ENCODE results near the gene PTGER1. TPM values are rescaled to one million over a fixed set of nuclear protein-coding genes. Genes with fewer than 3 reads are reported as not detected.

The PTGER1 gene
- total and polyA plus RNA-seq, 2 of the 8 experiments (the other 6 are each of a cell fraction or from before 2014, with no cell fraction given): 0.20 to 0.41 TPM

GRCh38 chr19:14516048-14516534 is 40.9 kb upstream of the PTGER1 start:
- ChIA-PET POLR2A (ENCODE audit: partially characterized antibody) (interaction anchor here (3.1 to 3.7 kb wide), 4 partner anchors 11 to 43 kb away, joined by 13 to 30 read pairs (median 17); partner anchors contain the start of gene GIPC1), CTCF (ENCODE audit: partially characterized antibody) (interaction anchor here (1.4 to 1.8 kb wide), 4 partner anchors 9 to 41 kb away, joined by 3 to 5 read pairs (median 4); no protein-coding TSS in a partner anchor)
- no peaks in the 10 kb centered on the region for H3K9me3 ChIP-seq (ENCODE audit: insufficient read depth in 2 of 2, low read depth in 1 of 2, low read length in 1 of 2)
- no peak overlapping the region for H3K27ac ChIP-seq (ENCODE audit: low read depth, low read length)
- no peak overlapping the region for H3K23ac ChIP-seq (ENCODE audit: insufficient read length)
- H3K79me2 ChIP-seq (ENCODE audit: control insufficient read depth in 1 of 2, insufficient read depth in 2 of 2, low read length in 2 of 2): peaks cover 7 to 24% of the 10 kb centered on the region in 2 experiments; a peak in 3 of 4 replicates
- H2BK12ac ChIP-seq (ENCODE audit: low read depth, low read length): no peak overlapping the region
- DNase-seq (ENCODE audit: low read depth in 1 of 2, low spot score in 2 of 2) (no peak), FAIRE-seq (no peak)
- H4K91ac ChIP-seq (replicated peaks; ENCODE audit: insufficient read length, low read length): no peak overlapping the region
- H3K4me3 ChIP-seq (ENCODE audit: extremely low read depth in 1 of 4, insufficient read depth in 2 of 4, low read depth in 3 of 4, low read length in 4 of 4): peak overlapping the region in 3 of 4 experiments; percentile 11 to 84 (median 76); a peak in 5 of 8 replicates
- no peak overlapping the region for H3K18ac ChIP-seq (ENCODE audit: extremely low read depth, low read length)
- no peak overlapping the region for H2AFZ ChIP-seq (ENCODE audit: low read length)
- no peak overlapping the region for H3K4ac ChIP-seq (replicated peaks; ENCODE audit: insufficient read length, low read depth, low read length)
- whole genome bisulfite sequencing, 2 experiments (ENCODE audit: extremely low coverage in 1 of 2, insufficient coverage in 1 of 2, insufficient read length in 1 of 2, insufficient replicate concordance in 2 of 2, low coverage in 1 of 2, low lambda C conversion rate in 2 of 2, missing lambda C conversion rate in 1 of 2): 85% methylated on average over 15 of the region's 15 CpGs; no CpG with 5 or more reads in 1 of the 2 experiments
- H2BK15ac ChIP-seq (ENCODE audit: low read length): no peak overlapping the region
- no peak overlapping the region for H3K9ac ChIP-seq (replicated peaks in 1 of 4; ENCODE audit: extremely low read depth in 1 of 4, low read depth in 3 of 4, low read length in 3 of 4)
- no peaks in the 10 kb centered on the region for H3K27me3 ChIP-seq (replicated peaks in 1 of 4; ENCODE audit: control insufficient read depth in 3 of 4, extremely low read depth in 1 of 4, insufficient read depth in 3 of 4, low read length in 3 of 4)
- no peak overlapping the region for H3K14ac ChIP-seq (ENCODE audit: insufficient read length)
- H2AK5ac ChIP-seq (ENCODE audit: low read depth, low read length): no peak overlapping the region
- H4K8ac ChIP-seq (ENCODE audit: extremely low read depth, insufficient read depth, low read length): no peak overlapping the region; the same call in 1 of the 2 replicates
- H4K5ac ChIP-seq (ENCODE audit: insufficient read length, low read depth, low read length): no peak overlapping the region
- H2BK20ac ChIP-seq (ENCODE audit: low read length): no peak overlapping the region
- peaks cover 7 to 24% of the 10 kb centered on the region in 2 experiments for H4K20me1 ChIP-seq (replicated peaks in 1 of 2; ENCODE audit: control insufficient read depth in 1 of 2, insufficient read depth in 2 of 2, low read length in 2 of 2)
- peaks cover 3% of the 10 kb centered on the region; the same call in 1 of the 2 replicates for H3K23me2 ChIP-seq (ENCODE audit: low read depth, low read length)
- H2BK120ac ChIP-seq (replicated peaks; ENCODE audit: low read depth, low read length): no peak overlapping the region
- H3K4me1 ChIP-seq (replicated peaks in 1 of 4; ENCODE audit: control insufficient read depth in 3 of 4, insufficient read depth in 4 of 4, low read length in 3 of 4): peaks cover 0 to 8% (median 4%) of the 10 kb centered on the region in 4 experiments; a peak in 3 of 7 replicates
- peak overlapping the region; percentile 78 to 96; a peak in 3 of 4 replicates for H3K4me2 ChIP-seq (ENCODE audit: insufficient read depth in 1 of 2, low read depth in 2 of 2, low read length in 2 of 2)
- H3K56ac ChIP-seq (replicated peaks; ENCODE audit: insufficient read length, low read depth, low read length): no peak overlapping the region
- peak overlapping the region; percentile 66; the same call in 1 of the 2 replicates for H2BK5ac ChIP-seq (ENCODE audit: low read depth, low read length)
- peaks cover 10 to 28% (median 17%) of the 10 kb centered on the region in 4 experiments for H3K36me3 ChIP-seq (ENCODE audit: control insufficient read depth in 2 of 4, insufficient read depth in 4 of 4, low read length in 3 of 4)
- peaks cover 14% of the 10 kb centered on the region for H3K79me1 ChIP-seq (ENCODE audit: low read depth, low read length)
- no peak for TF ChIP-seq HDAC6 (IDR thresholded peaks at IDR 0.05; ENCODE audit: low read depth, low read length)
- no peak for TF ChIP-seq SIN3A (conservative IDR thresholded peaks at IDR 0.05 in 1 of 2, IDR thresholded peaks at IDR 0.05 in 1 of 2; ENCODE audit: low read depth in 1 of 2, low read length in 2 of 2)
- no peak for TF ChIP-seq CTBP2 (IDR thresholded peaks at IDR 0.05; ENCODE audit: borderline replicate concordance, insufficient read depth, insufficient read length, low read length)
- no peak for TF ChIP-seq EGR1 (IDR thresholded peaks at IDR 0.05; ENCODE audit: borderline replicate concordance, low read depth, low read length)
- no peak for TF ChIP-seq SP2 (IDR thresholded peaks at IDR 0.05; ENCODE audit: low read length)
- no peak for TF ChIP-seq EP300 (IDR thresholded peaks at IDR 0.05; ENCODE audit: borderline replicate concordance in 1 of 2, low read depth in 2 of 2, low read length in 2 of 2)
- TF ChIP-seq GTF2F1 (IDR thresholded peaks at IDR 0.05; ENCODE audit: borderline replicate concordance, low read depth, low read length): no peak
- no peak for TF ChIP-seq CHD1 (IDR thresholded peaks at IDR 0.05; ENCODE audit: low read depth, low read length)
- no peak for TF ChIP-seq MAX (IDR thresholded peaks at IDR 0.05)
- 0 out of 4 replicates have a peak, but pooled peaks of 1 of the 2 experiments have one; percentile 13 for TF ChIP-seq RAD21 (IDR thresholded peaks at IDR 0.05 in 1 of 2, conservative IDR thresholded peaks at IDR 0.05 in 1 of 2; ENCODE audit: low read depth in 2 of 2, low read length in 2 of 2)
- TF ChIP-seq CEBPB (IDR thresholded peaks at IDR 0.05; ENCODE audit: low read depth, low read length): no peak
